ENCODE data around the gene GNG8.

- no peak for TF ChIP-seq POLR2A (IDR thresholded peaks at IDR 0.05; ENCODE audit: low read length)
- no peak for TF ChIP-seq GATA1 (IDR thresholded peaks at IDR 0.05; ENCODE audit: low read depth, low read length)
Observed at GRCh38 chr19:46648961-46649960, 13.3 kb upstream of the GNG8 start.
